Posterior cingulate gyrus (tissue), 11 donors: ENCODE results near the gene NKX3-2.

ENCODE experiments used
- DNase-seq, 10 donors: peaks; one replicate each; pipeline versions ENCODE4 v3.0.0 to v3.0.0-alpha.2; 2020 to 2021; ENCODE audit warnings: mixed read lengths in 3 of 10
- intact Hi-C: fragments of 100-400 bp; cut with DNase I; formaldehyde crosslinking; loops from one replicate; pipeline ENCODE4 v1.15.1; 2023

NKX3-2 gene

GRCh38 chr4:13546142-13546940 lies 2.0 kb upstream of the NKX3-2 start:
- DNase-seq = no peak
- intact Hi-C loops = loop anchor here (10.0 kb wide), 1 partner anchor 62 kb away; the partner anchor contains the start of gene RAB28

GRCh38 chr4:13545394-13545808 lies 1.1 kb upstream of the NKX3-2 start:
- no peak for DNase-seq
- intact Hi-C loops = loop anchor here (10.0 kb wide), 1 partner anchor 61 kb away; the partner anchor contains the start of gene RAB28

- peak in 5 of 10 donors; percentile 21 to 87 (median 46) for DNase-seq
- intact Hi-C loops = loop anchor here (10.0 kb wide), 1 partner anchor 60 kb away; the partner anchor contains the start of gene RAB28
Measured at GRCh38 chr4:13544606-13545393, 492 bp upstream of the NKX3-2 start.

GRCh38 chr4:13543032-13543838 lies 1.1 kb downstream of the NKX3-2 start:
- intact Hi-C loops = loop anchor here (10.0 kb wide), 1 partner anchor 58 kb away; the partner anchor contains the start of gene RAB28
- DNase-seq = peak in 1 of 10 donors; percentile 55

- peak in 2 of 10 donors; percentile 50 to 79 for DNase-seq
- intact Hi-C loops = loop anchor here (10.0 kb wide), 1 partner anchor 58 kb away; the partner anchor contains the start of gene RAB28
Measured at GRCh38 chr4:13542577-13543031, 1.7 kb downstream of the NKX3-2 start.

GRCh38 chr4:13541720-13542576 lies 2.4 kb downstream of the NKX3-2 start:
- intact Hi-C loops = loop anchor here (10.0 kb wide), 1 partner anchor 57 kb away; the partner anchor contains the start of gene RAB28
- peak in 2 of 10 donors; percentile 84 for DNase-seq

- intact Hi-C loops = loop anchor here (10.0 kb wide), 1 partner anchor 56 kb away; the partner anchor contains the start of gene RAB28
- no peak for DNase-seq
Measured at GRCh38 chr4:13541176-13541604, 3.1 kb downstream of the NKX3-2 start.

- no peak for DNase-seq
- intact Hi-C loops = loop anchor here (10.0 kb wide), 1 partner anchor 56 kb away; the partner anchor contains the start of gene RAB28
Measured at GRCh38 chr4:13540446-13541175, 3.7 kb downstream of the NKX3-2 start.

- peak in 1 of 10 donors; percentile 62 for DNase-seq
- intact Hi-C loops = loop anchor here (10.0 kb wide), 1 partner anchor 55 kb away; the partner anchor contains the start of gene RAB28
Measured at GRCh38 chr4:13539619-13540445, 4.5 kb downstream of the NKX3-2 start.

GRCh38 chr4:13539047-13539618 lies 5.2 kb downstream of the NKX3-2 start:
- intact Hi-C loops = no loop called here
- peak in 2 of 10 donors; percentile 41 to 50 for DNase-seq

- peak in 1 of 10 donors; percentile 52 for DNase-seq
- intact Hi-C loops = no loop called here
Measured at GRCh38 chr4:13538427-13538973, 5.8 kb downstream of the NKX3-2 start.

- intact Hi-C loops = no loop called here
- DNase-seq = peak in 2 of 10 donors; percentile 29 to 45
Measured at GRCh38 chr4:13537832-13538177, 6.5 kb downstream of the NKX3-2 start.

- intact Hi-C loops = no loop called here
- DNase-seq = peak in 2 of 10 donors; percentile 23 to 40
Measured at GRCh38 chr4:13537011-13537831, 7.1 kb downstream of the NKX3-2 start.

- intact Hi-C loops = no loop called here
- DNase-seq = no peak
Measured at GRCh38 chr4:13536607-13537006, 7.7 kb downstream of the NKX3-2 start.

- intact Hi-C loops = no loop called here
- peak in 2 of 10 donors; percentile 56 to 64 for DNase-seq
Measured at GRCh38 chr4:13535708-13536361, 8.5 kb downstream of the NKX3-2 start.
